ENCODE data around the gene VGF.

Gene VGF

GRCh38 chr7:101162551-101163278 is 2.7 kb downstream of the VGF start:
- peaks cover 46% of the 10 kb centered on the region for H3K4me1 Mint-ChIP-seq
- H3K9me3 Mint-ChIP-seq: no peaks in the 10 kb centered on the region
- H3K27ac Mint-ChIP-seq: peak overlapping the region in 1 of 2 donors; percentile 90
- DNase-seq (peak in 1 of 2 donors; percentile 20), ATAC-seq (no peak)
- peak overlapping the region; percentile 68 to 73 for H3K4me3 Mint-ChIP-seq
- H3K27me3 Mint-ChIP-seq: peaks cover 65% of the 10 kb centered on the region

DNA sequence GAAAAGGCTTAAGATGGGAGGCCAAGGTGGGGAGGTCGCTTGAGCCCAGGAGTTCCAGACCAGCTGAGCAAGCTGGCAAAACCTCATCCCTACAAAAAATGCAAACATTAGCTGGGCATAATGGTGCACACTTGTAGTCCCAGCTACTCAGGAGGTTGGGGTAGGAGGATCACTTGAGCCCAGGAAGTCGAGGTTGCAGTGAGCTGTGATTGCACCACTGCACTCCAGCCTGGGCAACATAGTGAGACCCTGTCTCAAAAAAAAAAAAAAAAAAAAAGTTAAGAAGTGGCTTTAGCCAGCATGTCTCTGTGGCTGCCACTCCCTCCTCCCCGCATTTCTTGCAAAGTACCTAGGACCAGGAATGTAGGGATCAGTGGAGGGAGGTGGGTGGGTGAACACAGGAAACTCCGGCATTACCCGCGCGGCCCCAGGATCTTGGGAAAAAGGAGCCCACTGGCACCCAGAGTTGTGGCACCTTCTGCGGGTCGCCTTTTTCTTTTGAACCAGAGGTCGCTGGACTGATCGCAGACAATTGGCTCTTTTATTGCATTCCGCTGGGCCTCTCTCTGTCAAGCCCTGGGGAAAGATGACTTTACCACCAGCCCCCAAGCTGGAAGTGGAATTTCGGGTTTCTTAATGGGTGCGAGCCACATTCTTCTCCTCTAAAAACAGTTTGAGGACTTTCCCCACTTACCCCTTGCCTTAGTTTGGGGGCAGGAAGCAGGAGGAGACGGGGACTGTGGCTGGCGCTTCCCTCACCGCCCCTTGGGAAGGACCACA is 3.5 kb downstream of the VGF start:
- Mint-ChIP-seq H3K9me3 (no peaks in the 10 kb centered on the region), H3K27ac (peak overlapping the region in 1 of 2 donors; percentile 90), H3K4me1 (peaks cover 41% of the 10 kb centered on the region), H3K27me3 (peaks cover 56% of the 10 kb centered on the region), H3K4me3 (peak overlapping the region; percentile 68 to 73)
- ATAC-seq (no peak), DNase-seq (no peak)

DNA sequence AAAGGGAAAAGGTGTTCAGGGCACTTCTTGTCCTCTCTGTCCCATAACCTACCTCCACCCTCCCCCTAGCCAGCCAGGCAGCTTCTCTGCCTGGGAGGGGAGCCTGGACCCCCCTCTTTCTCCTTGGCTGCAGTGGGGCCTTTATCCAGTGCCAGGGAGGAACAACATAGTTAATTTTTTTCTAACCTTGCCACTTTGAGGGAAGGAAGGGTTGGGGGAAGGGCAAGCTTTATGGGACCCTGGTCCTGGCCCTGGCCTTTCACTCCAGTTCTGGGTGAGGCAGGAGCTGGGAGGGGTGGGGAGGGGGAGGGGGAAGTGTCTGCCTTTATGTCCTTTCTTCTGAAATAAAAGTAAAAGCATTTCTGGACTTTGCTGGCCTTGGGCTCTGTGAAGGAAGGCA is 4.5 kb downstream of the VGF start:
- no peaks in the 10 kb centered on the region for H3K9me3 Mint-ChIP-seq
- no peak overlapping the region for H3K27ac Mint-ChIP-seq
- ATAC-seq (no peak), DNase-seq (no peak)
- H3K27me3 Mint-ChIP-seq: peaks cover 47% of the 10 kb centered on the region
- peaks cover 31% of the 10 kb centered on the region for H3K4me1 Mint-ChIP-seq
- no peak overlapping the region for H3K4me3 Mint-ChIP-seq

DNA sequence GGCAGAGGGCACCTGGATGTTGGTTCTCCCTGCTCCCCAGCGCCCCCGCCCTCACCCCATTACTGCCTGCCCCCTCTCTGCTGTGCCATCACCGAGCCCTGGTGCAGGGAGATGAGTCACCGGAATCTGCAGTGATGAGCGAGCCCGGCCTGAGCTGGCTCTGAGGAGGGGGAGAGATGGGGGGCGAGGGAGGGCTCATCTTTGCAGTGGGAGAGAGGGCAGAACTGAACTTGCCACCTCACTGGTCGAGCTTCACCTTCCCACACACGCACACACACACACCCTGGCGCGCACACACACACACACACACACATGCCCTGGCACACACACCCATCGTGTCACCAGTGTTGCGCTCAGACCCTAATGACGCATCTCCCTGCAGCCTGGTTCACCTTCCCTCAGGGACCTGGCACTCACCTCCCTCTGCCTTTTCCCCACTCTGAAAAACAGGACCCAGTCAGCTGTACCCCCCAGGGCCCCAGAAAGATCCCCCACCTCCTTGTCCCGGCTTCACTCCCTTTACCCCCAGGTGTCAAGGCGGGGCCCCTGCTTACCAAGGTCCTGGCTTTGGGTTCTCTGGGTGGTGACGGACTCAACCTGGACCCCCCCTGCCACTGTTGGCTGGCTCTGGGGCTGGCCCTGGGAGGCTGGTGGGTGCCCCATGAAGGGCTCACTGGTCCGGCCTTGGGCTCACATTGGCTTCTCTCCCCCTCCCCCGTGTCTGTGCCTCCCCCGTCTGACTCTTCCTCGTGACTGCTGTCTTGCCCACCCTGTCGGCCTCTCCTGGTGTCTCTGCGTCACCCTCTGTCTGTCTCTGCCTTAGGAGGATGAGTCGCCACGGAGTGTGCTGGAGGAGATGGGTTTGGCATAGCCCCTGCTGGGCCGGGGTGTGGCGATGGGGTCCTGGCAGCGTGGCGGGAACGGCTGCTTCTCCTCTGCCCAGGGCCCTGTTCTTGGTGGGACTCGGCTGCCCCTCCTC is 5.4 kb downstream of the VGF start:
- no peak overlapping the region for H3K27ac Mint-ChIP-seq
- no peak overlapping the region for H3K4me3 Mint-ChIP-seq
- peaks cover 31% of the 10 kb centered on the region for H3K4me1 Mint-ChIP-seq
- H3K27me3 Mint-ChIP-seq: peaks cover 37% of the 10 kb centered on the region
- H3K9me3 Mint-ChIP-seq: no peaks in the 10 kb centered on the region
- DNase-seq (no peak), ATAC-seq (no peak)

GRCh38 chr7:101156866-101157589 is 8.3 kb downstream of the VGF start:
- no peak overlapping the region for H3K4me3 Mint-ChIP-seq
- no peak for ATAC-seq
- peaks cover 18% of the 10 kb centered on the region for H3K4me1 Mint-ChIP-seq

GRCh38 chr7:101156277-101156676 is 9.1 kb downstream of the VGF start:
- peaks cover 0 to 5% of the 10 kb centered on the region in 2 donors for H3K9me3 Mint-ChIP-seq
- H3K27ac Mint-ChIP-seq: no peak overlapping the region
- DNase-seq (no peak), ATAC-seq (no peak)
- peaks cover 18% of the 10 kb centered on the region for H3K4me1 Mint-ChIP-seq
- no peak overlapping the region for H3K4me3 Mint-ChIP-seq
- H3K27me3 Mint-ChIP-seq: peaks cover 12% of the 10 kb centered on the region

More at GRCh38 chr7:101156866-101157589, 8.3 kb downstream of the VGF start:
- peaks cover 20% of the 10 kb centered on the region for H3K27me3 Mint-ChIP-seq
- DNase-seq: no peak
- H3K9me3 Mint-ChIP-seq: peaks cover 0 to 5% of the 10 kb centered on the region in 2 donors
- H3K27ac Mint-ChIP-seq: no peak overlapping the region

DNA sequence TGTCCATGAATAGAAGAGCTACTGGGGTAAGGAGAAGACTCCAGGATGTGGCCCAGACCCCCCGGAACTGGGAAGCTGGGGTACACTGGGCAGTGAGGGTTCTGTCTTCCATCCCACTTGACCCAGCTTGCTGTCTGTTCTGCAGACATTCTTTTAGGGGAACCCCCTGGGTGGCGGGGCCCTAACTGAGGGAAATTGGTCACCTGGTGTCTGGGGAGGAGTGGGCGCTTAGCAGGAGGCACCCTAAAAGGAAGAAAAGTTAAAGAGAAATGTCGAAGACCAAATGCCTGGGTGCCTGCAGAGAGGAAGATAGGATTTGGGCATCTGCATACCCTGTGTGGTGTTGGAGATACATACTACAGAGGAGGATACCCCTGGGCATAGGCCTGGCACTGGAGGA is 10.1 kb downstream of the VGF start:
- ATAC-seq (no peak), DNase-seq (no peak)
- H3K9me3 Mint-ChIP-seq: peaks cover 0 to 5% of the 10 kb centered on the region in 2 donors
- peak overlapping the region in 1 of 2 donors; percentile 33 for H3K27ac Mint-ChIP-seq
- H3K4me3 Mint-ChIP-seq: peak overlapping the region; percentile 86 to 87
- peaks cover 10% of the 10 kb centered on the region for H3K27me3 Mint-ChIP-seq
- H3K4me1 Mint-ChIP-seq: peaks cover 18% of the 10 kb centered on the region

DNA sequence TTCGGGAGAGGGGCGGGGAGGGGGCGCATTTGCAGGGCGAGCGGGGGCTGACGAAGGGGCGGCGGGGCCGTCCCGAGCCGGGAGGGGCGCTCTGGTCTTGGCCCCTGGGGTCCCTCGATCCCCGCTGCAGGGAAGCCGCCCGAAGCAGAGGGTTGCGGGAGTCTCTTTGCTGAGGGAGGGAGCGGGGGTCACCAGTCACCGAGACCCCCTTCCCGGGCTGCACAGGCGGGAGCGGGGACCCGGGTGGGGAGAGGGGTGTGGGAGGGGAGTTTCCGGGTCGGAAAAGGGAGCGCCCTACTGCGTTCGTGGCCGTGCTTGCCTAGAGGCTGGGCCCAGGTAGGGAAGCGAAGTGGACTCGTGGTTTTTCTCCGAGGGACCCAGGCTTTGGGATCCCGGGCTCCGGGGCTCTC is 10.7 kb downstream of the VGF start:
- peak; percentile 58 for ATAC-seq
- Mint-ChIP-seq H3K4me3 (peak overlapping the region; percentile 86 to 87), H3K27ac (no peak overlapping the region), H3K27me3 (peaks cover 13% of the 10 kb centered on the region), H3K4me1 (peaks cover 18% of the 10 kb centered on the region), H3K9me3 (peaks cover 0 to 5% of the 10 kb centered on the region in 2 donors)
- DNase-seq: no peak

DNA sequence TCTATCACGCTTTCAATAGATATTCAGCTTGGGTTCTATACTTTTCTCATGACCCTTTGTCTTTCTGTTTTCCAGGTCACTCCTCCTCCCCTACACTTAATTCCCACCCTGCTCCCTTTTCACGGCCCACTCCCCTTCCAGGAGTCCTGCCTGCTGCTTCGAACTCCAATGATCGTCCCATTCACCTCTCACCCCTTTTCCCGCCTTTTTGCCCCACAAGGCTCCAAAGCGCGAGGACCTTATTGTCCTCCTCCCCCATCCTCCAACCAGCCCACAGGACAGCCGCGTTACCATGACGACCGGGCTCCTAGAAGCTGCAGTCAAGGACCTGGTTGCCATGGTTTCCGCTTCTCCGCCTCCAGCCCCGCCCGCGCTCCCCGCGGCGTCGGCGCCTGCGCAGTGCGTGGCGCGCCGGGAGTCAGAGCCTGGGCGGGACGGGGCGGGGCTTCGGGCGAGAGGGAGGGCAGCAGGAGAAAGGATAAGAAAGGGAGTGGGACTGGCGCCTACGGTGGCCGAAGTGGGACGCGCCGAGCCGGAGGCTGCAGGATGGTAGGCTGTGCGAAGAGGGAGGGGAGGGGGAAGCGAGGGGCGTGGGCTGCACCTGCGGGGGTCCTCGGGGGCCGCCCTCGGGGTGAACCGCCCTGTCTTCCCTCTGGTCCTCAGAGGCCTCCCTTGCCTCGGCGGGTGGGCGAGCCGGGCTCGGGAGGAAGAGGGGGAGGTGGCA is 11.2 kb downstream of the VGF start, which contains the start of gene AP1S1:
Gene AP1S1, plus strand, starts transcription at position 508 of the 724 bp plus-strand sequence. Its CDS starts 39 bp downstream, at position 547.
- Mint-ChIP-seq H3K27ac (peak within 1 kb of the TSS in 1 of 2 donors; percentile 33), H3K4me3 (peak within 1 kb of the TSS; percentile 86 to 87), H3K4me1 (peaks cover 18% of the 10 kb centered on the region), H3K27me3 (peaks cover 19% of the 10 kb centered on the region), H3K9me3 (peaks cover 0 to 5% of the 10 kb centered on the region in 2 donors)
- peak; percentile 90 for ATAC-seq
- peak; percentile 85 to 90 for DNase-seq

GRCh38 chr7:101151908-101152651 is 13.3 kb downstream of the VGF start:
- Mint-ChIP-seq H3K4me3 (no peak overlapping the region), H3K27me3 (peaks cover 31% of the 10 kb centered on the region), H3K27ac (no peak overlapping the region), H3K4me1 (peaks cover 19% of the 10 kb centered on the region), H3K9me3 (peaks cover 0 to 5% of the 10 kb centered on the region in 2 donors)
- ATAC-seq (no peak), DNase-seq (no peak)

DNA sequence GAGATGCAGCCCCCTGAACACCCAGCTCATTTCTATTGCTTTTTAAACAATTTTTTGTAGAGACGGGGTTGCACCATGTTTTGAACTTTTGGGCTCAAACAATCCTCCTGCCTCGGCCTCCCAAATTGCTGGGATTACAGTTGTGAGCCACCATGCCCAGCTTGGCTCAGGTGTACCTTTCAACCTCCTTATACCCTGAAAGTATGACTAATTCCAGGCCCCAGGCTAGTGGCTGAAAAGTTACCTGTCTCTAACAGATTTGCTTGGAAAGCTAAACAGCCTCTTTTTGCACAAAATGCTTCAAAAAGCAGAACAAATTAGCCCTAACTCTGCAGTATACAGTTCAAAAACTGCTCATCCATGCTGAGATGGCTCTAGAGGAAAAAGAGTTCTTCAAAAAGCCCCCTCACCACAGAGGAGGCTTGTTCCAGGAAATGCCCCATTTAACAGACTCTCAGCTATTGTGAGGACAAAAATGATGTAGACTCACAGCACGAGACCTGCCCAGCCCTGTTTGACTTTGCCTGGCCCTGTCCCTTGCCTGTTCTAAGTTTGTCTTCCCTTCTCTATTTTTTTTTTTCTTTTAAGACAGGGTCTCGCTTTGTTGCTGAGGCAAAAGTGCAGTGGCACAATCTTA is 24.5 kb downstream of the VGF start:
- no peaks in the 10 kb centered on the region for H3K9me3 Mint-ChIP-seq
- H3K4me1 Mint-ChIP-seq: peaks cover 61% of the 10 kb centered on the region
- peak overlapping the region in 1 of 2 donors; percentile 24 for H3K4me3 Mint-ChIP-seq
- ATAC-seq (peak; percentile 35), DNase-seq (no peak)
- H3K27me3 Mint-ChIP-seq: peaks cover 46% of the 10 kb centered on the region
- H3K27ac Mint-ChIP-seq: peak overlapping the region in 1 of 2 donors; percentile 59

DNA sequence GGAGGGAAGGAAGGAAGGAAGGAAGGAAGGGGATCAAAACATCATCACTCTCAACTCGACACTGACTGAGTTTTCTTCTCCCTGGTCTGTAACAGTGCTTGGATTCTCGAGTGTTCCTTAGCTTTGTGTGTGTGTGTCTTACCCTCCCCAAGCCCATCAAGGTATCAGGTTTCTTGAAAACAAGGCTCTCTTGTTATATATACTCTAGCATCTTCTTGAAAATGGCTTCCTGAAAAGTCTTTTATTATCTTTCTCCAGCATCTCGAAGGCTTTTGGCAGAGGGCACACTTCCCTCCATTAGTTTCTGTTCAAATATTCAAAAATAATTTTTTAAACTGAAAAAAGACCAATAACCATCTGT is 25.1 kb downstream of the VGF start:
- Mint-ChIP-seq H3K27ac (no peak overlapping the region), H3K4me1 (peaks cover 63% of the 10 kb centered on the region), H3K9me3 (no peaks in the 10 kb centered on the region), H3K4me3 (no peak overlapping the region), H3K27me3 (peaks cover 45% of the 10 kb centered on the region)
- ATAC-seq (no peak), DNase-seq (no peak)

DNA sequence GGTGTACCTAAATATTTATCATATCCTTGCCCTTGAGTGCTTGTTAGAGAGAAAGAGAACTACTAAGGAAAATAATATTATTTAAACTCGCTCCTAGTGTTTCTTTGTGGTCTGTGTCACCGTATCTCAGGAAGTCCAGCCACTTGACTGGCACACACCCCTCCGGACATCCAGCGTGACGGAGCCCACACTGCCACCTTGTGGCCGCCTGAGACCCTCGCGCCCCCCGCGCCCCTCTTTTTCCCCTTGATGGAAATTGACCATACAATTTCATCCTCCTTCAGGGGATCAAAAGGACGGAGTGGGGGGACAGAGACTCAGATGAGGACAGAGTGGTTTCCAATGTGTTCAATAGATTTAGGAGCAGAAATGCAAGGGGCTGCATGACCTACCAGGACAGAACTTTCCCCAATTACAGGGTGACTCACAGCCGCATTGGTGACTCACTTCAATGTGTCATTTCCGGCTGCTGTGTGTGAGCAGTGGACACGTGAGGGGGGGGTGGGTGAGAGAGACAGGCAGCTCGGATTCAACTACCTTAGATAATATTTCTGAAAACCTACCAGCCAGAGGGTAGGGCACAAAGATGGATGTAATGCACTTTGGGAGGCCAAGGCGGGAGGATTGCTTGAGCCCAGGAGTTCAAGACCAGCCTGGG is 27.0 kb downstream of the VGF start:
- peak overlapping the region; percentile 60 to 66 for H3K4me3 Mint-ChIP-seq
- peak; percentile 72 to 87 for DNase-seq
- ATAC-seq: peak; percentile 97
- peaks cover 73% of the 10 kb centered on the region for H3K4me1 Mint-ChIP-seq
- H3K27me3 Mint-ChIP-seq: peaks cover 45% of the 10 kb centered on the region
- peak overlapping the region; percentile 81 to 93 for H3K27ac Mint-ChIP-seq
- no peaks in the 10 kb centered on the region for H3K9me3 Mint-ChIP-seq

All from stimulated activated naive CD8-positive, alpha-beta T cell treated with anti-CD3 and anti-CD28 coated beads, Interleukin-15, amount 100 ng/mL, for 72 hours (primary cell).